EL (cell line): ENCODE measurements around the gene SNAP25.

Source experiments
- DNase-seq: peaks from one replicate; pipeline ENCODE4 v3.0.0-alpha.2; 2016

SNAP25 gene

DNA sequence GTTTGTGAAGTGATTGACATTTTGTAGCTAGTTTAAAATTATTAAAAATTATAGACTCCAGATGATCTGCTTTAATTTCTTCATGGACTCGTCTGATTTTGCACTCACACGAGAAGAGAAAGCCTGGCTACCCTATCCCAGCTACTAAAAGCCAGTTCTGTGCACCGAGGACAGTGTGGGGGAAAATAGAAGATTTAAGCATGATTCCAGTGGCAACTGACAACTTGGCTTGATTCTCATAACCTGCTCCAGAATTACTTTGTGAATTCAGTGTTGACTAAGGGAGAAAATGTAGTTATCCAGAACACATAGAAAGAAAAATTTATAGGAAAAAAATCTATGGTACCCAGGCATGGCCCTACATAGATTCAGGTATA lies 88.7 kb downstream of the SNAP25 start:
- DNase-seq, result peak; percentile 57

DNA sequence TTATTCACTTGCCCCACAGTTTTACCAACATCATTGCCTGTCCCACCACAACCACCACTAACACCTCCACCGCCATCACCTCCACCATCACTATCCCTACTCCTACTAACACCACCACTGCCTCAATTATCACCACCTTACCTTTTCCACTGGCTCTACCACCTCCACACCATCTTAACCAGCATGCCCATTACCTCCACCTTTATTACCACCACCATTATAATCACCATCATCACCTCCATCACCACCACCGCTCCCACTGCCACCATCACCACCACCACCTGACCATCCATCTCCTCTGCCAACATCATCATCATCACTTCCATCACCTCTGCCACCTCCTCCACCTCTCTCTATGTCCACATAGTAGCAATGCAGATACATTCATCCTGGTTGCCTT lies 90.0 kb downstream of the SNAP25 start:
- DNase-seq, result no peak

DNA sequence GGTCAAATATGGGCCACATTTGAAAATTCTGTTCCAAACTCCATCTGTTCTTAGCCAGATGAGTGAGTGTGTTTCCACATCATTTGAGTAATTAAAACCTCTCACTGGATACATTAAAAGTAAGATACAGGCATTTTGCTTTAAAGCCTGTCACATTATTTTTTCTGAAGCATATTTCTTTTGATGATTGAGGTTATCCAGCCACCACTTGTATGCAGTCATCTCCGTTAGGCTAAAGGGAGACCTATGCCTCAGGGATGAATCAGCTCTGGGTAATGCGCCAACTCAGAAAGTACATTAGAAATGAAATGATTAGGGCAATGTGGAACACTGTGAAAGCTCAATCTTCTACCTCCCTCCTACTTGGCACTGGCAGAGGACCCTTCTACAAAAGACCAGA lies 90.7 kb downstream of the SNAP25 start:
- DNase-seq, result peak; percentile 97

DNA sequence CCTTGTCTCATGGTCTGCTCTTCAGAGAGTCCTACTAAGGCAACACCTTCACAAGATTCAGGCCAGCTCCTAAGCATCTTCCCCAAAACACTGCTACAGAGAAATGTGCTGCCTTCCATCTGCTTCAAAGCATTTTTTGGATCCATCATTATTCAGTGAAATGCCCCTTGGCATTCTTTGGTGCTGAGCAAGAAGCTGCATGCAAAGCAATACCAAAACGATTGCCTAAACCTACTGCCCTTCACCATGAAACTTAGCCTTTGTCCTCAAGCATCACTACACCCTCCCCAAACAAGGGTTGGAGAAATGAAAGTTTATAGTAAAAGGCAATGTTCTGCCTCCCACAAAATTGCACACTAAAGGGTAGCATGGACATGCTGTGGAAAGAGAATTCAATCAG lies 93.5 kb downstream of the SNAP25 start:
- peak; percentile 63 for DNase-seq

- DNase-seq, result no peak
Observed at GRCh38 chr20:10313215-10313614, 94.6 kb downstream of the SNAP25 start.

DNA sequence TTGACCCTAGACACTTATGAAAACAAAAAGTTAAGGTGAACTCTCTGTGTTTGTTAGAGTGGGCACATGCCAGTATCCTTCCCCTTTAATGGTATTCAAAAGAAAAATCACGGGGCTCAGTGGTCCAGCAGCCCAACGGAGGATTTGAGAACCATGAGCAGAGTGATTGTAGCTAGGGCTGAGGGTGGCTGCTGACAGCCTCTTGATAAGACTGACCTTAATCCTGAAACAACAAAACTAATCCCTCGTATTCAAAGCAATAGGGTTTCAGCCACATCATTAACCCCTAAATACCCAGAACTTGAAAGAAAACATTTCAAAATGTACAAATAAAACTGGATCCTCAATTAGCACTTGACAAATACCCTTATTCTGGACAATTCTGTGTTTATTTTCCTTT lies 95.1 kb downstream of the SNAP25 start:
- no peak for DNase-seq

GRCh38 chr20:10314198-10314597 lies 95.6 kb downstream of the SNAP25 start:
- DNase-seq, result peak; percentile 68

DNA sequence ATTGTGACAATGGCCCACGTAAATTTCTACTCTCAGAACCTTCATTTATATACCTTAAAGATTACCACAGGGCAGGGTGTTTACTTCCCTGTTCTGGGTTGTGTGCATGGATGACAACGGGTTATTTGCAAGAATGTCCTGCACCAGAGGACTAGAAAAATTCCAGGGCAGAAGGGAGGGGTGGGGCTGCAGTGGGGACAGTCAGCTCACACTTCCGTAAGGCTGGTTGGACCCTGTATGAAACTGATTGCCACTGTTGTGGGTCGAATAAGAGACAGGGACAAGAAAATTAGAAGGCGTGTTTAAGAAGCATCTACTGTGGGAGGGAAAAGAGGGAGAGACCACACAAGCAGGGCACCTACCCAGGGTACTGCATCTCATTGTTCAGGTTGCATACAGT lies 96.5 kb downstream of the SNAP25 start:
- no peak for DNase-seq

GRCh38 chr20:10316582-10316981 lies 98.0 kb downstream of the SNAP25 start:
- no peak for DNase-seq

DNA sequence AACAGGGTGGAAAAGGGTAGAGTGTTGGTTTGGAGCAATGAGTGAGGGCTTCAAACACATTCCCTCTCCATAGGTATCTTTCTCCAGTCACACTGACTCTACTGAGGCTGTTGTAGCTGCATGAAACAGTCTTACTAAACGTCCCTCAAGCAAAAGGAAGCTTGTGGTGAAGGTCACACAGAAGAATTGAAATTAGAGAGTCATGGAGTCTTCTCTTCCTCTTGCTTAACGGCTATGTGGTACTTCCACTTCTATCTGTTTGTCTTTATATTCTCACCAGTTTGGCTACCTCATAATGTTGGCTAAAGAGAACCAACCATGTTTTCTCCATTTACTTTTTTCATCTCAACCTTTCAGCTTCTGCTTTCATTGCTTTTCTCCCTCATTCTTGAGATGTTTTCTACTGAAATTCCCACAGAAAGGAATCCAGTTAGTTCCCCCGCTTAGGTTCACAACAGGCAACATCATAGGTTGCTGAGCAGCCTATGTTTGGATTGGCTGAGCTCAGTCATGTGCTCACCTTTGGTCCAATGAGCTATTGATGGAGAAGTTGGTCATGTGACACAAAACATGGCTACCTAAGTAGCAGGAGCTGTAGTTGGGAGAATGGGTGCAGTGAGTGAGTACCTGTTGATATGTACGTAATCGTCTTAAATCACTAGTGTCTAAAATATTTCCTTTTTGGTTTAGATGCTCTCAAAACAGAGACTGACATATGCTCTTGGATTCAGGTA lies 99.8 kb downstream of the SNAP25 start:
- DNase-seq, result no peak

DNA sequence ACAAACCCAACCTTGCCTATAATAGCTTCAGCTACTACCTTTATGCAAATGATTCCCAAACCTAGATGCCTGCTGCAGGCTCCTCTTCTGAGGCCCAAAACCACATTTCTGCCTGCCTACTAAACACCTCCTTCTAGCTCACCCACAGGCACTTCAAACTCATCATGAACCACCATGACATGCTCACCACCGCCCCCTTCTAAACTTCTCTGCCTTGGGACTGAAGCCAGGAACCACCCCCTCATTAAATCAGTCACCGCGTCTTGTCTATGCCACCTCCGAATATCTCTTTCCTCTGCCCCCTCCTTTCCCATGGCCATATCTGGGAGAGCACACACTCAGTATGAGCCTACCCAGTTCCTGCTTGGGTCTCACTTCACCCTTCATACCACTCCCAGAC lies 101.2 kb downstream of the SNAP25 start:
- DNase-seq, result no peak

DNA sequence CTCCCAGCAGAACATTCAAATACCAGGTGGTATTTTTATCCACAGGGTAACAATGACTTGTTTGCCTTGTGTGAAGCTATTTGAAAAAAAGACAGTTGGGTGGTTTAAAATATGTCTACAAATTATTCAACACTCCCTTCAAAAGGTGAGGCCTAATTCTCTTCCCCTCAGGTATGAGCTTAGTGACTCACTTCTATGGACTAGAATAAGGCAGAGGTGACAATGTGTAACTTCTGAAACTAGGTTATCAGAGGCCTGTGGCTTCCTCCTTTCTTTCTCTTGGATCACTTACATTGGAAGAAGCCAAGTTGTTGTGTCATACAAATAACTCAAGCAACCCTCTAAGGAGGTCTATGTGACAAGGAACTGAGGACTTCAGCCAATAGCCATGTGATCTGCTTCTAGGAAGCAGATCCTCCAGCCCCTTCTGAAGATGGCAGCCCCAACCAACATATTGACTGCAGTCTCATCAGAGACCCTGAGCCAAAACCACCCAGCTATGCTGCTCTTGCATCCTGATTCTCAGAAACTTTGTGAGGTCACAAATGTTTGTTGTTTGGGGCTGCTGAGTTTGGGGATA lies 102.6 kb downstream of the SNAP25 start:
- no peak for DNase-seq

DNA sequence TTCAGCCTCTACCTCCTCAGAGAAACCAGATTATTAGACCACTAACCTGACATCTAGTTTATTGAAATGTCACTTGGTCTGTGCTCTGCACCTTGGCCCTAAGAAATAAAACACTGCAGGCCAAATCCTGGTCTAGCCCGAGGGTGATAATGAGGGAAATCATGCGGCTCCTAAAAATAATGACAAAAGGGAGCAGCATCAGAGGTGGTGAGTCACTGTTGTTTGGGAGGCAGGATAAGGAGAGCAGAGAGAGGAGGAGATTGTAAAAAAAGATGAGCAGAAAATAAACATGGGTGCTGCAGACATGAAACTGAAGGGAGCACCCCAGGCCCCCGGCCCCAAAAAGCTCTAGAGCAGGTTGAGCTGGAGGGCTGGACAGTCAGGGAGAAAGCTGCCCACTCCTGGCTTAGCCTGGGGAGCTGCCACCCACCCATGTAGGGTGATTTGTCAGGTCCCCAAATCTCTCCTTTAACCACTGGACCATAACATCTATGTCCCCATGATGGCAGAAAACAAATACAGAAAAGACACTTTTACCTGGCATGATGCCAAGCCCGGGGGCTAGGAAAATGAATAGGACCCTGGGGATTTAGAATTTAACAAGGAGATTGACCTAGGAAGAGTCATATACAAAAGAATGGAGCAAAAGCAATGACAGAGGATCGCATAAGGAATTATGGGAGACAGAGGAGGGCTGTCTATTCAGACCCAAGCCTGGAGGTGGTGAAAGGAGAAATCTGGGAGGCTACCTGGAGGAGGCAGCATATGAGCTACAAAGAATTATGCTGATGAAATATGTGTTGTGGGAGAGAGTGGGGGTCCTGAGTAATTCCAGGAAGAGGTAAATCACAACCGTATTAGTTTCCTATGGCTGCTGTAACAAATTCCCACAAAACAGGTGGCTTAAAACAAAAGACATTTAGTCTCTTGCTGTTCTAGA lies 103.7 kb downstream of the SNAP25 start:
- peak; percentile 57 for DNase-seq

DNA sequence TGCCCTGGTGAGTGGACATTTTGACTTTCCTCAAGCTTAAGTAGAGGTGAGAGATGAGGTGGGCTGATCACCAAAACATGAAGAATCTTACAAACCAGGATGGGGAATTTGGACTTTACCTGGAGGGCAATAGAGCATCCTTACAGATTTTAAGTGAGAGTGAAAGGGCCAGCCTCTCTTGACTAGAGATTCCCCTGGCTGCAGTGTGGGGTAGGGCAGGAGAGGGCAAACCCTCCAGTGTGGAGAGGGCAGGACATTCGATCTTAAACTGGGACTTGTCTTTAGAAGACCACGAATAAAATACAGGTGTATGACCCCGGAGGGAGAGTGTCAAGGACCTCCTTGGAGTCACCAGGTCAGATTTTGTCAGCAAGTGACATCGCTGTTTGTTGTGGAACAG lies 105.1 kb downstream of the SNAP25 start:
- no peak for DNase-seq

GRCh38 chr20:10324198-10324847 lies 105.7 kb downstream of the SNAP25 start:
- DNase-seq, result no peak

- DNase-seq, result no peak
Observed at GRCh38 chr20:10328897-10329255, 110.2 kb downstream of the SNAP25 start.

- DNase-seq, result no peak
Observed at GRCh38 chr20:10329387-10330005, 110.9 kb downstream of the SNAP25 start.

GRCh38 chr20:10330071-10330470 lies 111.4 kb downstream of the SNAP25 start:
- no peak for DNase-seq

GRCh38 chr20:10332656-10333415 lies 114.2 kb downstream of the SNAP25 start:
- no peak for DNase-seq

GRCh38 chr20:10336959-10337729 lies 118.5 kb downstream of the SNAP25 start:
- no peak for DNase-seq

DNA sequence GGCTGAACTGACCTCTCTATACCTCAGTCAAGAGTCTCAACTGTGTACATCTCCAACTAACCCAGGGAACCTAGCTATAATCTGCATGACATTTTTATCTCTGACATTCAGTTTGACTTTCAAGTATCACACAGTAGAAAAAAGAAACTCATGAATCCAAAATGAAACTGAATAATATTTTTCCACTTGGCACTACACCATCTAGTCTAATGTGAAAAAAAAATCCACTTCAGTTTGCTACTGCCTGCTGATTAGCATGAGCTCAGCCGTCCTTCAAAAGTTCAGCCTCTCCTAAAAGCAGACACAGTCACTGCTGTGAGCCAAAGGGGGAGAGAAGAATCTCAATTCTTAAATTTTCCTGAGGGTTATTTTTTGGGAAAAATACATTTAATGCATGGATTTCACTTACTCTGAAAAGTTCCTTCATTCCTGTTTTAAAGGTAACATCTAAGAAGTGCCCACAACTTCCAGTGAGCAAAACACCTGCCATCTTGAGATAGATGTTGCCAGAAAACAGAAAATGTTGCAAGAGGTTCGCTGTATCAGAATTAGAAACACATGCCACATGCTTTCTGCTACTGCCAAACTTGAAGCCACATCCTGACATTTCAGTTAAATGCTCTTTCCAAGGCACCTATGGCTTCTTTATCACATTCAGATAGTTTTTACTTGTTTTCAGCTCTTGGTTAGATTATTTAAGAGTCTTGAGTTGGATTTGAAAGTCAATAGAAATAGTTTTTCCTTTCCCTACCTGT lies 120.0 kb downstream of the SNAP25 start:
- DNase-seq, result no peak
